Mesenchymal stem cell (in vitro differentiated cells and primary cell): ENCODE data around the gene TSSK2.

Source experiments
- DNase-seq: peaks from one replicate; pipeline ENCODE4 v3.0.0-alpha.2; 2013
- H2AFZ ChIP-seq: one replicate; pipeline ENCODE4 v1.6.1; 2013; ENCODE audit warnings: low read depth, mild to moderate bottlenecking, control low read depth, inconsistent platforms, low read length, moderate library complexity
- H2AK5ac ChIP-seq: 2 replicates; pipeline ENCODE4 v1.6.1; 2013; ENCODE audit warnings: low read length, moderate library complexity, mild to moderate bottlenecking, inconsistent platforms; ENCODE audit not compliant: severe bottlenecking
- H2BK120ac ChIP-seq: one replicate; pipeline ENCODE4 v1.6.1; 2013; ENCODE audit warnings: low read depth, mild to moderate bottlenecking, inconsistent platforms, low read length, moderate library complexity
- H2BK12ac ChIP-seq, 2 experiments: one replicate each; pipeline ENCODE4 v1.6.1; 2013; ENCODE audit warnings: inconsistent platforms in 2 of 2, low read length in 2 of 2, mild to moderate bottlenecking in 2 of 2, moderate library complexity in 2 of 2, control low read depth in 1 of 2
- H2BK15ac ChIP-seq: one replicate; pipeline ENCODE4 v1.6.1; 2013; ENCODE audit warnings: mild to moderate bottlenecking, low read depth, inconsistent platforms; ENCODE audit not compliant: poor library complexity, severe bottlenecking
- H2BK5ac ChIP-seq: 2 replicates; pipeline ENCODE4 v1.6.1; 2013; ENCODE audit warnings: low read depth, mild to moderate bottlenecking, low read length, control low read depth, inconsistent platforms; ENCODE audit not compliant: poor library complexity, severe bottlenecking
- H3K14ac ChIP-seq, 2 experiments: one replicate each; pipeline ENCODE4 v1.6.1; 2013; ENCODE audit warnings: inconsistent platforms in 2 of 2, low read length in 2 of 2, control low read depth in 1 of 2, mild to moderate bottlenecking in 1 of 2, moderate library complexity in 1 of 2
- H3K18ac ChIP-seq, 2 experiments: one replicate each; pipeline ENCODE4 v1.6.1; 2013; ENCODE audit warnings: inconsistent platforms in 2 of 2, low read length in 2 of 2, control low read depth in 1 of 2, low read depth in 1 of 2, mild to moderate bottlenecking in 1 of 2
- H3K23ac ChIP-seq, 2 experiments: one replicate each; pipeline ENCODE4 v1.6.1; 2013; ENCODE audit warnings: inconsistent platforms in 2 of 2, low read length in 2 of 2, mild to moderate bottlenecking in 2 of 2, moderate library complexity in 2 of 2, control low read depth in 1 of 2
- H3K27ac ChIP-seq: 2 replicates; pipeline ENCODE4 v1.5.1; 2013; ENCODE audit warnings: mild to moderate bottlenecking, moderate library complexity, low read length, control low read depth, inconsistent platforms; ENCODE audit not compliant: poor library complexity, severe bottlenecking
- H3K27me3 ChIP-seq, 2 experiments: 2 replicates each; pipeline versions ENCODE4 v1.6.1 to v1.7.0; 2013; ENCODE audit warnings: low read length in 2 of 2, mild to moderate bottlenecking in 2 of 2, moderate library complexity in 2 of 2, control low read depth in 1 of 2, inconsistent platforms in 1 of 2; ENCODE audit not compliant: control insufficient read depth in 1 of 2, insufficient read depth in 1 of 2
- H3K36me3 ChIP-seq, 2 experiments: 2 replicates each; pipeline versions ENCODE4 v1.6.1 to v1.7.0; 2013; ENCODE audit warnings: low read length in 2 of 2, control low read depth in 1 of 2, inconsistent platforms in 1 of 2, low read depth in 1 of 2, mild to moderate bottlenecking in 1 of 2; ENCODE audit not compliant: insufficient read depth in 2 of 2, control insufficient read depth in 1 of 2
- H3K4ac ChIP-seq, 2 experiments: one replicate each; pipeline ENCODE4 v1.6.1; 2013; ENCODE audit warnings: inconsistent platforms in 2 of 2, low read length in 2 of 2, mild to moderate bottlenecking in 2 of 2, moderate library complexity in 2 of 2, control low read depth in 1 of 2, low read depth in 1 of 2
- H3K4me1 ChIP-seq: 2 replicates; pipeline ENCODE4 v1.6.1; 2013; ENCODE audit warnings: low read depth, low read length, control low read depth; ENCODE audit not compliant: control insufficient read depth, insufficient read depth
- H3K4me2 ChIP-seq: 2 replicates; pipeline ENCODE4 v1.6.1; 2013; ENCODE audit warnings: low read length, mild to moderate bottlenecking, inconsistent platforms; ENCODE audit not compliant: poor library complexity, severe bottlenecking
- H3K4me3 ChIP-seq, 2 experiments: 2 replicates each; pipeline versions ENCODE4 v1.5.1 to v1.7.0; 2013; ENCODE audit warnings: low read length in 2 of 2, mild to moderate bottlenecking in 2 of 2, control low read depth in 1 of 2, low read depth in 1 of 2; ENCODE audit not compliant: insufficient read depth in 1 of 2
- H3K79me1 ChIP-seq: replicated peaks from 2 replicates; pipeline ENCODE4 v1.6.1; 2013; ENCODE audit warnings: mild to moderate bottlenecking, control low read depth, low read length, inconsistent platforms; ENCODE audit not compliant: poor library complexity, severe bottlenecking
- H3K9ac ChIP-seq: 2 replicates; pipeline ENCODE4 v1.7.0; 2013; ENCODE audit warnings: mild to moderate bottlenecking, low read length, moderate library complexity
- H3K9me3 ChIP-seq: 2 replicates; pipeline ENCODE4 v1.7.0; 2013; ENCODE audit warnings: mild to moderate bottlenecking, low read length; ENCODE audit not compliant: control insufficient read depth
- H4K8ac ChIP-seq: one replicate; pipeline ENCODE4 v1.6.1; 2013; ENCODE audit warnings: inconsistent platforms, mild to moderate bottlenecking, low read length, moderate library complexity
- H4K91ac ChIP-seq: one replicate; pipeline ENCODE4 v1.6.1; 2013; ENCODE audit warnings: mild to moderate bottlenecking, low read length, inconsistent platforms
- WGBS: methylation state at CpG from one replicate; pipeline ENCODE4 v1.1.7; 2013; ENCODE audit warnings: mixed read lengths; 5-methylcytosine and 5-hydroxymethylcytosine counted together

TSSK2 gene

DNA sequence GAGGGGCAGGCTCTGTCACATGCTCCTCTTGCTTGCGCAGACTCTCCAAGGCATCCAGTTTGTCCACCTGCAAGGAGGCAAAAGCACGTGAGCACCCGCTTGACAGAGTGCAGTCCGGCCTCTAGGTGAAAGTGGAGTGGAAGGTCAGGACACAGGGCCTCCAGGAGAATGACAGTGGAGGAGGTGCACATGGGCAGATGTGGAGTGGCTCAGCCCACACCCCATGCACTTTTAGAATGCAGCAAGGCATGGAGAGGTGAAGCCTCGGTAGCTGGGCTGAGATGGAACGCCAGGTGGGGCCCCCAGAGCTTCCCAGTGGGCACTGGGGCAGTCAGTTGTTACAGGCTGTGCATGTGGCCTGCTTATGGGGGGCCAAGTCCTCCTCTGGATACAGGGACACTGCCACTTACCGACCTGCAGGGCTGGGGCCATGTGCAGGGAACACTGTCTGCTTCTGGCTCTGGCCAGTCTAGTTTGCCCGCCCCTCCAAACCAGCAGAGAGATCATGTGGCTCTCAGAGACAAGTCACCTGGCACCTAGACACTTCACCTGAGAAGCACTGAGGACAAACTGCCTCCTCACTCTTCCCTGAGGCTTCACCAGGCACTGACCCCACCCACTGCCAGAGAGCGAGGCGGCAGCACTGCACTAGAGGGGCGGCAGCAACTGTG, 49.8 kb downstream of the TSSK2 start:
- 91% methylated on average over 11 of the region's 11 CpGs for WGBS
- no peak overlapping the region for H3K23ac ChIP-seq

DNA sequence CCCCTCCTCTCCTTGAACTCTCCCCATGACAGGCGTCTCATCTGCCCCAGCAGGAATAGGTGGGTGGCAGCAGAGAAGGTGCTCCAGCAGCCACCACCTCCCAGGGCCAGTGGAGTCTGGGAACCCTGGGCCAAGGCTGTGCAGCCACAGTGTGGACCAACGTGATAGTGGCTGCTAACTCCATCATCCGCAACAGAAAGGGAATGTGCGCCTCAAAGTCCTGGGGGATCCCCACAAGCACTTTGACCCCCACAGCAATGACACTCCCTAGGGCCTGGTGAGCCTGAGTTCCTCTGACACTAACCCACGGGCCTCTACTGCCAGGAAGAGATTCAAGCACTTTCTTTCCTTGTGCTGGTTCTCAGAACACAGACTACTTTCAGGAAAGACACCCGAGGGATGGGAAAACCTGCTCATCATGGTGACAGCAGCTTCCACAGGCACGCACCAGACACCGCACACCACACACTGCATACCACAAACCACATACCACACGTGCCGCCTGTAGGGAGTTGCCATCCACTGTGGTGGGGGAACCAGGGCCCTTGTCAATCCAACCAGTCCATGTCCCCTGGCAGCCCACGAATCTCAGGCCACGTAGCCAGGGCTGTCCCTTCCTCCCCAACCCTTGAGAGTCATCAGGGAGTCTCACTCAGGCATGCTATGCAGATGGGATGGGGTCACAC, 50.8 kb downstream of the TSSK2 start:
- H3K27ac ChIP-seq = no peak overlapping the region
- no peak overlapping the region for H3K4me3 ChIP-seq
- H2BK120ac ChIP-seq = no peak overlapping the region
- H3K14ac ChIP-seq = no peak overlapping the region
- no peak for DNase-seq
- H3K27me3 ChIP-seq = no peaks in the 10 kb centered on the region
- H3K79me1 ChIP-seq = no peaks in the 10 kb centered on the region
- WGBS = 83% methylated on average over 12 of the region's 12 CpGs
- no peak overlapping the region for H4K8ac ChIP-seq
- H3K4ac ChIP-seq = no peak overlapping the region
- H3K4me2 ChIP-seq = no peak overlapping the region
- no peaks in the 10 kb centered on the region for H3K9me3 ChIP-seq
- H3K23ac ChIP-seq = no peak overlapping the region
- no peak overlapping the region for H2BK12ac ChIP-seq
- no peak overlapping the region for H2BK5ac ChIP-seq
- H2AFZ ChIP-seq = no peak overlapping the region
- H3K36me3 ChIP-seq = peaks cover 2 to 32% of the 10 kb centered on the region in 2 experiments
- H3K9ac ChIP-seq = no peak overlapping the region
- H2BK15ac ChIP-seq = no peak overlapping the region
- no peak overlapping the region for H2AK5ac ChIP-seq
- H3K18ac ChIP-seq = no peak overlapping the region
- H4K91ac ChIP-seq = peak overlapping the region; percentile 9
- peaks cover 17% of the 10 kb centered on the region for H3K4me1 ChIP-seq

More for the DNA sequence above, 49.8 kb downstream of the TSSK2 start:
- H3K79me1 ChIP-seq = peaks cover 8% of the 10 kb centered on the region
- no peak overlapping the region for H3K14ac ChIP-seq
- no peak overlapping the region for H3K4ac ChIP-seq
- peaks cover 26% of the 10 kb centered on the region for H3K4me1 ChIP-seq
- no peak overlapping the region for H2BK15ac ChIP-seq
- no peak overlapping the region for H3K4me3 ChIP-seq
- H3K27ac ChIP-seq = no peak overlapping the region
- H3K9ac ChIP-seq = no peak overlapping the region
- H4K8ac ChIP-seq = no peak overlapping the region
- no peak overlapping the region for H2BK120ac ChIP-seq
- no peaks in the 10 kb centered on the region for H3K27me3 ChIP-seq
- no peak for DNase-seq
- H2BK12ac ChIP-seq = no peak overlapping the region
- H4K91ac ChIP-seq = no peak overlapping the region
- peaks cover 8 to 40% of the 10 kb centered on the region in 2 experiments for H3K36me3 ChIP-seq
- H2BK5ac ChIP-seq = no peak overlapping the region
- H3K9me3 ChIP-seq = no peaks in the 10 kb centered on the region
- no peak overlapping the region for H2AK5ac ChIP-seq
- no peak overlapping the region for H3K4me2 ChIP-seq
- H2AFZ ChIP-seq = no peak overlapping the region
- H3K18ac ChIP-seq = no peak overlapping the region
